ENCODE data around the gene ATAD3A.
"Not testable (repeated sequence)": the region's sequence is repeated elsewhere in the genome, so short reads cannot be mapped to it uniquely, and the experiment has no call there.

The ATAD3A gene

DNA sequence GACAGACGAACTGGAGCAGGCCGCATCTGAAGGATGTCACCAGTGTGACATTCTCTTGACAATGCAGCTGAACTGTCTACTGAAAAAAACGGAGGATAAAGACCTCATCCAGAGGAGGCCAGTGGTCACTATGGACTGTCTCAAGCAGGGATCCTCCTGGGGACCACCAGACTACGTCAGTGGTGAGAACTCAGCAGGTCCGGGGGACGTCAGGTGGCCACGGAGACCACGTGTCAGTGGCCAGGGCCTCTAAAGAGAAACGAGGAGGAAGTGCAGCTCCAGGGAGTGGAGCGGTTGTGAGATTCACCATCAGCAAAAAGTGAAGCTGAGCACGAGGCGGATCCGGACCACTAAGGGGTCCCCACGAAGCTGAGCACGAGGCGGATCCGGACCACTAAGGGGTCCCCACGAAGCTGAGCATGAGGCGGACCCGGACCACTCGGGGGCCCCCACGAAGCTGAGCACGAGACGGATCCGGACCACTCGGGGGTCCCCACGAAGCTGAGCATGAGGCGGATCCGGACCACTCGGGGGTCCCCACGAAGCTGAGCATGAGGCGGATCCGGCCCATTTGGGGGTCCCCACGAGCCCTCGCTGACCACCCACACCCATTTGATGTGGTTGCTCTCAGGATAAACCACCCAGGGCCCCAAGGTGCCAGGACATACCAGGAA is 42.0 kb downstream of the ATAD3A start:
- no peak for DNase-seq

DNA sequence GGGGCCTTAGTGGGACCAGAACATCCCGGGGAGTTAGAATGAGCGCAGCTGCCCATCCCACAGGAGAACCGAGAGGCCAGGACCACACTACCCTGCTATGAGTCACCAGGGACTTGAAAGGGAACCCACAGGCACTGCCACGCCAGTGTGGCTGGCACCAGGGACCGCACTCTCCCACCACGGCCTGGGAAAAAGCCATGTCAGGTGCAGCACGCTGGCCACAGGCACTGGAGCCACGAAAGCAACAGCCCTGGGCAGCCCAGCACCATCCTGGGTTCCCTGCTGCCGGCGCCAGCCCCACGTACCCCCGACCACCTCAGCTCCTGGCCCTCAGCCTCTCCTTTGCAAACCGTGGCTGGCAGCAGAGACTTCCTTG is 42.6 kb downstream of the ATAD3A start:
- no peak for DNase-seq
- Histone ChIP-seq H3K36me3 (peaks cover 8% of the 10 kb centered on the region), H3K4me3 (ENCODE audit: low read depth, low read length) (no peak overlapping the region), H3K4me1 (peaks cover 7% of the 10 kb centered on the region), H3K27me3 (no peaks in the 10 kb centered on the region), H3K9me3 (no peaks in the 10 kb centered on the region)
- TF ChIP-seq, protein P1, sequence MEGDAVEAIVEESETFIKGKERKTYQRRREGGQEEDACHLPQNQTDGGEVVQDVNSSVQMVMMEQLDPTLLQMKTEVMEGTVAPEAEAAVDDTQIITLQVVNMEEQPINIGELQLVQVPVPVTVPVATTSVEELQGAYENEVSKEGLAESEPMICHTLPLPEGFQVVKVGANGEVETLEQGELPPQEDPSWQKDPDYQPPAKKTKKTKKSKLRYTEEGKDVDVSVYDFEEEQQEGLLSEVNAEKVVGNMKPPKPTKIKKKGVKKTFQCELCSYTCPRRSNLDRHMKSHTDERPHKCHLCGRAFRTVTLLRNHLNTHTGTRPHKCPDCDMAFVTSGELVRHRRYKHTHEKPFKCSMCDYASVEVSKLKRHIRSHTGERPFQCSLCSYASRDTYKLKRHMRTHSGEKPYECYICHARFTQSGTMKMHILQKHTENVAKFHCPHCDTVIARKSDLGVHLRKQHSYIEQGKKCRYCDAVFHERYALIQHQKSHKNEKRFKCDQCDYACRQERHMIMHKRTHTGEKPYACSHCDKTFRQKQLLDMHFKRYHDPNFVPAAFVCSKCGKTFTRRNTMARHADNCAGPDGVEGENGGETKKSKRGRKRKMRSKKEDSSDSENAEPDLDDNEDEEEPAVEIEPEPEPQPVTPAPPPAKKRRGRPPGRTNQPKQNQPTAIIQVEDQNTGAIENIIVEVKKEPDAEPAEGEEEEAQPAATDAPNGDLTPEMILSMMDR (IDR thresholded peaks at IDR 0.05; ENCODE audit: low read depth, low read length) = no peak

More for the DNA sequence above, 42.0 kb downstream of the ATAD3A start:
- H3K4me1 ChIP-seq = peaks cover 7% of the 10 kb centered on the region
- no peaks in the 10 kb centered on the region for H3K27me3 ChIP-seq
- H3K36me3 ChIP-seq = peaks cover 5% of the 10 kb centered on the region
- no peak overlapping the region for H3K4me3 ChIP-seq (ENCODE audit: low read depth, low read length)
- TF ChIP-seq, protein P1 (IDR thresholded peaks at IDR 0.05; ENCODE audit: low read depth, low read length) = no peak
- no peaks in the 10 kb centered on the region for H3K9me3 ChIP-seq

DNA sequence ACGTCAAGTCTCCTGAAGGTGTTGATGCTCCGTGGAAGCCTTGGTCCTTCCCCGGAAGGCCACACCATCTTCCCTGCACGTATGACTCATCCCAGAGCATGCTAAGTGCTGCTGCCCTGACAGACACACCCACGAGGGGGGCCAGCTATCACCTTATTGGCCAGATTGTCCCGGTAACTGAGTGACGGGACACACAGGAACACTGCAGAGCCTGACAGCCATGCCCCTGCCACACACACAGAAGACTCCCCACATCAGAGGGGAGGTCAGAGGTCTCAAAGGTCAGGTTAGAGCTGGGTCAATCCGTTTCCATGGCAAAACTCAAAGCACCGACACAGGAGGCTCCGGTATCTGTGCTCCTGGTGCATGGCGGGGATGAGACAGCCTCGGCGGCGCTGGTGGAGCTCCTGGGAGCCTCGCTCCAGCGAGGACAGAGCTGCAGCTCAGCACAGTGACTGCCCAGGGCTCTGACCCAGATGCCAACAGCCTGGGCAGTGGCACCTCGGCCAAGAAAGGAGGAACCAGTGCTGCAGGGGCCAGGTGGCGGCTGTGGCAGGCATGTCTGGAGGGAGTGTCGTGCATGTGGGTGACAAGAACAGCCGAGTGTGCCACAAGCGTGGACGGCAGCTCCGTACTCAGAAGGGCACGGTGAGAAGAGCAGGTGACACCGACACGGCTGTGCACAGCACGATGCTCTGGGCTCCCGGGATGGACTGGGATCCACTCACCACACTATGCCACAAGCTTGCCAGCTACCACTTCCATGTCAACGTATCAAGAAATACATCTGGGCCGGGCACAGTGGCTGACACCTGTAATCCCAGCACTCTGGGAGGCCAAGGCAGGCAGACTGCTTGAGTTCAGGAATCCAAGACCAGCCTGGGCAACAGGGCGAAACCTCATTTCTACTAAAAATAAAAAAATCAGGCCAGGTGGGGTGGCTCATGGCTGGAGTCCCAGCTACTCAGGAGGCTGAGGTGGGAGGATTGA is 43.3 kb downstream of the ATAD3A start:
- Histone ChIP-seq H3K4me1 (peaks cover 7% of the 10 kb centered on the region), H3K4me3 (ENCODE audit: low read depth, low read length) (peak overlapping the region; percentile 23), H3K27me3 (no peaks in the 10 kb centered on the region), H3K36me3 (peaks cover 13% of the 10 kb centered on the region), H3K9me3 (no peaks in the 10 kb centered on the region)
- peak; percentile 87 for DNase-seq
- TF ChIP-seq, protein P1 (IDR thresholded peaks at IDR 0.05; ENCODE audit: low read depth, low read length) = no peak

DNA sequence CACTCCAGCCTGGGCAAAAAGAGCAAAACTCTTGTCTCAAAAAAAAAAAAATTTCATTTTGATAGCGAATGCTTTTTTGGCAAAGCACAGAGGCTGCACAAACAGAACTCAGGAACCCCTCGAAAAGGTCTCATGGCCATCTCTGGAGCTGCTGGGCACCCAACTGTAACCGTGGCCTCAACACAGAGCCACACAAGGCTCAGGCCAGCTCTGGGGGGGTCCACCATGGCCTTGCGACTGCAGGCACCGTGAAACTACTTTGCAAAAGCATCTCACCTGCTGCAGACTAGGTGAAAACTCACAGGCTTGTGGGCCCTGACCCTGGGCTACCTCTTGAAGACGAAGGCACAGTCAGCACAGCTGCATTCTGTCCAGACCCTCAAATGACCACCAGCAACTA is 44.5 kb downstream of the ATAD3A start:
- TF ChIP-seq, protein P1 (IDR thresholded peaks at IDR 0.05; ENCODE audit: low read depth, low read length) = no peak
- Histone ChIP-seq H3K27me3 (no peaks in the 10 kb centered on the region), H3K36me3 (peaks cover 24% of the 10 kb centered on the region), H3K9me3 (no peaks in the 10 kb centered on the region), H3K4me3 (ENCODE audit: low read depth, low read length) (no peak overlapping the region), H3K4me1 (peaks cover 7% of the 10 kb centered on the region)
- DNase-seq = no peak

DNA sequence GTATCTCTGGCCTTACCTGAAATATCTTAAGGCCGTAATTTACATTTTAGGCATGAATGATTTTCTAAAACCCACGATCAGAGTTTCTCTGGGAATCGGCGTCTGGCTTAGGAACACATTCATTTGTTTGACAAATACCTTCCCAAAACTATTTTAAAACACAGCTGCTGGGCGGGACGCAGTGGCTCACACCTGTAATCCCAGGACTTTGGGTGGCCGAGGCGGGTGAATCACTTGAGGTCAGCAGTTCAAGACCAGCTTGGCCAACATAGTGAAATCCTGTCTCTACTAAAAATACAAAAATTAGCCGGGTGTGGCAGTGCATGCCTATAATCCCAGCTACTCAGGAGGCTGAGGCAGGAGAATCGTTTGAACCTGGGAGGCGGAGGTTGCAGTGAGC is 45.0 kb downstream of the ATAD3A start:
- H3K9me3 ChIP-seq; H3K4me1 ChIP-seq; H3K4me3 ChIP-seq (ENCODE audit: low read depth, low read length); DNase-seq; H3K27me3 ChIP-seq: not testable (repeated sequence)
- peaks cover 29% of the 10 kb centered on the region for H3K36me3 ChIP-seq

DNA sequence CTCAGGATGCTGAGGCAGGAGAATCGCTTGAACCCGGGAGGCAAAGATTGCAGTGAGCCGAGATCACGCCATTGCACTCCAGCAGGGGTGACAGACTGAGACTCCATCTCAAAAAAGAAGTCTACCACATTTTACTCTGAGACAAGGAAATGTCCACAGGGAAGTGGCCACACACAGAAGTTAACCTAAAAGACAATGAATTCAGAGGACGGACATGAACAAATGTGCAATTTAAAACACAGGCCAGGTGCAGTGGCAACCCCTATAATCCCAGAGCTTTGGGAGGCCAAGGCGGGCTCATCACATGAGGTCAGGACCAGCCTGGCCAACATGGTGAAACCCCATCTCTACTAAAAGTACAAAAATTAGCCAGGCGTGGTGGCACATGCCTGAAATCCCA is 45.7 kb downstream of the ATAD3A start:
- peaks cover 36% of the 10 kb centered on the region for H3K36me3 ChIP-seq
- H3K4me3 ChIP-seq (ENCODE audit: low read depth, low read length); H3K27me3 ChIP-seq; H3K4me1 ChIP-seq; DNase-seq; H3K9me3 ChIP-seq: not testable (repeated sequence)

DNA sequence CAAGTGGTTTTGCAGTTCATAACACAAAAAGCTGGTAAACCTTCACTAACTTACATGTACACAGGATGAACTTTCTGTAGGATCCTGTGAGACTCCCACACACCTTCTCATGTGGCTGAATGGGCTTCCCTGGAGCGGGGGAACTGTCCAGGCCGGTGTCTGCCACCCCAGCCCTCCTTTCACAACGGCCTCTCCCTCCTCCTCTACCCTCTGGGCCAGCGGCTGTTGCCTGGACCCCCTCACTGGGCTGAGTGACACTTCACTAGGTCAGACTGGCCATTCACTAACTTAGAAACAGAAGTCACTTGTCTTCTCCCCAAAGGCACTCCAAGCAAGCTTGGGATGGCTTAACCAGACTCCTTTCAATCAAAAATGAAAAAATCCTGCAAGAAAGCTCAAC is 46.6 kb downstream of the ATAD3A start:
- Histone ChIP-seq H3K4me3 (ENCODE audit: low read depth, low read length) (no peak overlapping the region), H3K27me3 (no peaks in the 10 kb centered on the region), H3K9me3 (no peaks in the 10 kb centered on the region), H3K36me3 (peaks cover 45% of the 10 kb centered on the region), H3K4me1 (peaks cover 7% of the 10 kb centered on the region)
- TF ChIP-seq, protein P1 (IDR thresholded peaks at IDR 0.05; ENCODE audit: low read depth, low read length) = no peak
- no peak for DNase-seq
